Endothelial cell of umbilical vein (primary cell): Measurements from ENCODE around the gene APOBEC4. TPM values are rescaled to one million over a fixed set of nuclear protein-coding genes. Genes with fewer than 3 reads are reported as not detected.

Experiments used
- BruUV-seq: library from RNA; stranded (reverse); fragments of 400-500 nt; replicated peaks from 2 replicates; lab custom pipeline; 2021; lab: Mats Ljungman, UMichigan
- CTCF ChIA-PET: fragments of 300-600, 350-600 bp; sonication (Branson Sonifier 250); formaldehyde crosslinking; loops from one replicate; lab custom pipeline; 2021; ENCODE audit warnings: antibody characterized with exemption, inconsistent platforms; lab: Charles Lee
- POLR2A ChIA-PET: fragments of 300-600, 350-600 bp; sonication (Branson Sonifier 250); formaldehyde crosslinking; loops from one replicate; lab custom pipeline; 2021; ENCODE audit warnings: antibody characterized with exemption, inconsistent platforms; lab: Charles Lee
- DNase-seq: peaks from one replicate; pipeline ENCODE4 v3.0.0-alpha.2; 2011; ENCODE audit warnings: low read depth, low spot score
- FAIRE-seq: peaks from 2 replicates; lab custom pipeline; 2011; peaks lifted over from hg19 to GRCh38; lab: Jason Lieb, UNC
- H2AFZ ChIP-seq: 2 replicates; pipeline ENCODE4 v1.6.0; 2012; ENCODE audit warnings: low read depth, low read length, control low read depth, inconsistent platforms
- H3K27ac ChIP-seq: 2 replicates; pipeline ENCODE4 v1.5.1; 2011; ENCODE audit warnings: low read depth, mild to moderate bottlenecking, control low read depth, low read length, moderate library complexity; ENCODE audit not compliant: insufficient read depth
- H3K27me3 ChIP-seq, 2 experiments: 2 replicates each; pipeline versions ENCODE4 v1.6.0 to v1.6.1; 2011; ENCODE audit warnings: low read length in 2 of 2, mixed read lengths in 1 of 2; ENCODE audit not compliant: control insufficient read depth in 2 of 2, insufficient read depth in 2 of 2
- H3K36me3 ChIP-seq, 2 experiments: 2 replicates in 1 of 2; 3 replicates in 1 of 2; pipeline ENCODE4 v1.5.1; 2011; ENCODE audit warnings: low read length in 2 of 2, mild to moderate bottlenecking in 1 of 2, moderate library complexity in 1 of 2; ENCODE audit not compliant: control insufficient read depth in 2 of 2, insufficient read depth in 2 of 2; ENCODE audit errors: extremely low read depth in 1 of 2
- H3K4me1 ChIP-seq: 3 replicates; pipeline ENCODE4 v1.5.1; 2011; ENCODE audit warnings: mild to moderate bottlenecking, low read length; ENCODE audit not compliant: control insufficient read depth, insufficient read depth; ENCODE audit errors: extremely low read depth
- H3K4me2 ChIP-seq: 2 replicates; pipeline ENCODE4 v1.6.1; 2011; ENCODE audit warnings: low read length, control low read depth, mixed read lengths; ENCODE audit not compliant: insufficient read depth
- H3K4me3 ChIP-seq, 3 experiments: fragments of 200-600 bp in 1 of 3; sonication (generic), shearing (Covaris generic) in 1 of 3; replicated peaks in 1 of 3; 2 replicates each; pipeline ENCODE4 v1.5.1; 2011 to 2016; ENCODE audit warnings: control low read depth in 3 of 3, low read length in 3 of 3, mild to moderate bottlenecking in 2 of 3, inconsistent platforms in 1 of 3, low read depth in 1 of 3, moderate library complexity in 1 of 3; ENCODE audit not compliant: insufficient read depth in 1 of 3
- H3K79me2 ChIP-seq: 2 replicates; pipeline ENCODE4 v1.6.0; 2012; ENCODE audit warnings: low read length, inconsistent platforms; ENCODE audit not compliant: control insufficient read depth, insufficient read depth
- H3K9ac ChIP-seq: replicated peaks from 2 replicates; pipeline ENCODE3; 2011; ENCODE audit warnings: low read length, control low read depth; ENCODE audit not compliant: insufficient read depth; ENCODE audit errors: extremely low read depth
- H3K9me1 ChIP-seq: replicated peaks from 3 replicates; pipeline ENCODE4 v1.6.0; 2011; ENCODE audit warnings: mild to moderate bottlenecking, low read length; ENCODE audit not compliant: control insufficient read depth, insufficient read depth; ENCODE audit errors: extremely low read depth
- H3K9me3 ChIP-seq: replicated peaks from 2 replicates; pipeline ENCODE4 v1.5.1; 2012; ENCODE audit warnings: low read length, inconsistent platforms; ENCODE audit not compliant: control insufficient read depth, insufficient read depth
- H4K20me1 ChIP-seq: replicated peaks from 2 replicates; pipeline ENCODE3; 2011; ENCODE audit warnings: mild to moderate bottlenecking, low read length; ENCODE audit not compliant: control insufficient read depth, insufficient read depth; ENCODE audit errors: extremely low read depth
- CTCF ChIP-seq, 2 donors: IDR thresholded peaks; 1 replicate in 1 of 2; 2 replicates in 1 of 2; pipeline ENCODE4 v1.5.1; 2011; ENCODE audit warnings: low read length in 2 of 2, mild to moderate bottlenecking in 2 of 2, moderate library complexity in 2 of 2, control low read depth in 1 of 2, inconsistent platforms in 1 of 2, low read depth in 1 of 2; ENCODE audit not compliant: insufficient read depth in 1 of 2; ENCODE audit errors: extremely low read depth in 1 of 2
- JUN ChIP-seq: IDR thresholded peaks from 2 replicates; pipeline ENCODE4 v1.6.1; 2011; ENCODE audit warnings: borderline replicate concordance, low read depth; ENCODE audit not compliant: insufficient read length, insufficient read depth
- MAX ChIP-seq: IDR thresholded peaks from 2 replicates; pipeline ENCODE4 v1.6.1; 2011; ENCODE audit not compliant: insufficient read depth, insufficient read length
- MYC ChIP-seq: IDR thresholded peaks from one replicate; pipeline ENCODE4 v1.6.1; 2011; ENCODE audit warnings: mild to moderate bottlenecking, low read depth, low read length
- POLR2A ChIP-seq: IDR thresholded peaks from 2 replicates; pipeline ENCODE4 v1.6.1; 2012; ENCODE audit warnings: low read depth, mild to moderate bottlenecking, control low read depth, low read length
- dilution Hi-C: fragments of 300-500 bp; cut with MboI; formaldehyde crosslinking; loops from one replicate; pipeline ENCODE4 v1.15.0; 2019; ENCODE audit warnings: low sequenced_read_pairs; ENCODE audit not compliant: extremely low pct_ligation_motif_present
- intact Hi-C: fragments of 100-400 bp; cut with micrococcal nuclease; formaldehyde crosslinking; loops from one replicate; pipeline ENCODE4 v1.10.0; 2022
- polyA plus RNA-seq, 4 experiments: library from polyadenylated mRNA; depleted of rRNA in 3 of 4; stranded (reverse) in 3 of 4; unstranded in 1 of 4; fragments of >200 nt; gene quantifications; 2 replicates each; pipeline versions ENCODE4 v1.2.1 to v1.2.3, GENCODE V29; 2011 to 2012; ENCODE audit warnings: missing spikeins in 1 of 4
- total RNA-seq: library from RNA; stranded (reverse); gene quantifications from 2 replicates; pipeline ENCODE4 v1.2.3, GENCODE V29; 2021

Gene APOBEC4
- total and polyA plus RNA-seq, 2 donors (not counting 3 experiments of a cell fraction or from before 2014, with no cell fraction given): not detected

GRCh38 chr1:183598386-183598785 is 54.7 kb downstream of the APOBEC4 start:
- Histone ChIP-seq H2AFZ (no peak overlapping the region), H3K27me3 (peaks cover 2 to 8% of the 10 kb centered on the region in 2 experiments), H3K4me1 (no peaks in the 10 kb centered on the region), H3K9me3 (no peaks in the 10 kb centered on the region), H3K79me2 (no peaks in the 10 kb centered on the region), H4K20me1 (no peaks in the 10 kb centered on the region), H3K36me3 (no peaks in the 10 kb centered on the region), H3K9me1 (no peaks in the 10 kb centered on the region), H3K27ac (no peak overlapping the region), H3K4me2 (no peak overlapping the region), H3K9ac (no peak overlapping the region), H3K4me3 (no peak overlapping the region)
- DNase-seq: no peak
- no TSS peak for BruUV-seq
- ChIA-PET POLR2A (no interaction called here), CTCF (interaction anchor here (3.1 kb wide), 1 partner anchor 11 kb away, joined by 11 read pairs; no protein-coding TSS in a partner anchor)
- no peak for TF ChIP-seq MAX
- intact Hi-C loops (no loop called here), dilution Hi-C loops (no loop called here)
- no peak for FAIRE-seq

GRCh38 chr1:183597656-183598347 is 55.3 kb downstream of the APOBEC4 start:
- intact Hi-C loops: no loop called here
- Histone ChIP-seq H2AFZ (no peak overlapping the region), H3K36me3 (no peaks in the 10 kb centered on the region), H3K4me2 (no peak overlapping the region), H3K9ac (no peak overlapping the region), H3K4me1 (no peaks in the 10 kb centered on the region), H4K20me1 (no peaks in the 10 kb centered on the region), H3K9me1 (no peaks in the 10 kb centered on the region), H3K27ac (no peak overlapping the region), H3K4me3 (no peak overlapping the region), H3K27me3 (peaks cover 3 to 10% of the 10 kb centered on the region in 2 experiments), H3K9me3 (no peaks in the 10 kb centered on the region), H3K79me2 (no peaks in the 10 kb centered on the region)
- dilution Hi-C loops: no loop called here
- POLR2A ChIA-PET: no interaction called here
- FAIRE-seq (no peak), DNase-seq (no peak)
- no TSS peak for BruUV-seq
- CTCF ChIA-PET: interaction anchor here (3.1 kb wide), 1 partner anchor 12 kb away, joined by 11 read pairs; no protein-coding TSS in a partner anchor
- TF ChIP-seq JUN (no peak), MAX (no peak), CTCF (IDR thresholded peaks at IDR 0.05; ENCODE audit: extremely low read depth in 1 of 2, insufficient read depth in 1 of 2, low read depth in 1 of 2, low read length in 2 of 2) (no peak), MYC (no peak), POLR2A (no peak)
